Activated CD8-positive, alpha-beta memory T cell treated with anti-CD3 and anti-CD28 coated beads for 1 hour (primary cell): ENCODE measurements around the gene SLC4A8.
"Not testable (repeated sequence)": the region's sequence is repeated elsewhere in the genome, so short reads cannot be mapped to it uniquely, and the experiment has no call there.

ENCODE experiments used
- DNase-seq, 2 donors: peaks; one replicate each; pipeline ENCODE4 v3.0.0-alpha.2; 2020; ENCODE audit warnings: low read depth in 1 of 2; ENCODE audit errors: extremely low read depth in 1 of 2

SLC4A8 gene

DNA sequence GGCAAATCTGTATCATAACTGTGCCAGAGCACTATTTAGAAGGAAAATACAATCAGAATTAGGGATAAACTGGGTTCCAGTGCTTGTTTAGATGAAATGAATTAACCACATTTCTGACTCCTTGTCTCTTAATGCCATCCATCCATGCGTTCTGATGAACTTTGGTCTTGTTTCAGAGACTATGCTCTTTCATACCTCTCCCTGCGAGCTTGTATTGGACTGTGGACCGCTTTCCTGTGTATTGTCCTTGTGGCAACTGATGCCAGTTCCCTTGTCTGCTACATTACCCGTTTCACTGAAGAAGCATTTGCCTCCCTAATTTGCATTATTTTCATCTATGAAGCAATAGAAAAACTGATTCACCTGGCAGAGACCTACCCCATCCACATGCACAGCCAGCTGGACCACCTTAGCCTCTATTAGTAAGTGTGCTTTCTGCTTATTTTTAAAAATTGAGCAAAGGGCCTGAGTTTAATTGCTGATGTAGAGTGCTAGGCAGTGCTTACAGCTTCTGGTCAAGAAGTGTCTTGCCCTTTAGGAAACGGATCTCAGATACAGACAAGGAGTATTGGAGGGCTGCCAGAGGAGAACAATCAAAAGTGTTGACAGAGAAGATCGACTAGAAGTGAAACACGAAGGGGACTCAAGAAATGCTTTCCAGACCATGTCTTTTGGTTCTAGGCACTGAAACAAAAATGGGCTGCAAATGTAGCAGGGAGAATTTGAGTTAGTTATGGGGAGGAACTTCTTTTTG is 46.7 kb downstream of the SLC4A8 start:
- DNase-seq, result no peak

DNA sequence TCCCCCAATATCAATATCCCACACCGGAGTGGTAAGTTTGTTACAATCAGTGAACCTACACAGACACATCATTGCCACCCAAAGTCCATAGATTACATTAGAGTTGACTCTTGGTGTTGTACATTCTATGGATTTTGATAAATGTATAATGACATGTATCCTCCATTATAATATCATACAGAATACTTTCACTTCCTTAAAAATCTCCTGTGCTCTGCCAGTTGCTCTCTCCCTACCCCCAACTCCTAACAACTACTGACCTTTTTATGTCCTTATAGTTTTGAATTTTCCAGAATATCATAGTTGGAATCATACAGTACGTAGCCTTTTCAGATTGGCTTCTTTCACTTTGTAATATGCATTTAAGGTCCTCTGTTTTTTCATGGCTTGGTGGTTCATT is 48.4 kb downstream of the SLC4A8 start:
- no peak for DNase-seq

DNA sequence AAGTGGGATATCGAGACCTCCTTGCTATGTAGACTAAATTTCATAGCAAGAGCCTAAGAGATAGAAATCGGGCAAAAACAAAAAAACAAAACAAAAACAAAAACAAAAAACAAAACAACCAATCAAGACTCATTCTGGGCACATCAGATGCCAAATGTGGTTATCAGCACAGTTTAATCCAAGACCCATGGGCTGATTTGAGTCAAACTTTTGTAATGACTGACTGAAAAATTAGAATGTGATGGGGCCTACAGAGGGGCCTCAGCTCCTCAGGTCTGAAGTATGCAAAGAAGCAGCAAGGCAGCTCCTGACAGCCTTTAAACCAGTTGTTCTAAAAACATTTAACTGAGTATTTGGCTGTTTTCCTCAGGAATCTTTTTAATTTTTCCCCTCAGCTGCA is 49.3 kb downstream of the SLC4A8 start:
- DNase-seq, result no peak

DNA sequence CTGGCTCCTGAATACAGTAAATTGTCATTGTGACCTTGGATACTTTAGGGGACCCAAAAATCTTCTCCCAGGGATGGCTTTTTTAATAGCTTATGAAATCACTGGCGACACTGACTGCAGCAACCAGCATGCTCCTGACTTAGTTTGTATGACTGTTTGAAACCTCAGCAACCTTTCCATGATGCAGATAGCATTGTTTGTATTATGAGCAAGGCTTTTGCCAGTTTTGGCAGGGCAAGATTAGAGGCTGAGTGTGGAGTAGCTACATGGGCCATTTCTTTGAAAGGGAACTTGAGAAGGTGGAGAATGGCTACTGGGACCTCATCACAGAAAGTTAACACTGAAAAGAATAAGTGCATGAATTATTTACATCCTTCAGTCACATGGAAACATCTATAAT is 50.9 kb downstream of the SLC4A8 start:
- no peak for DNase-seq

DNA sequence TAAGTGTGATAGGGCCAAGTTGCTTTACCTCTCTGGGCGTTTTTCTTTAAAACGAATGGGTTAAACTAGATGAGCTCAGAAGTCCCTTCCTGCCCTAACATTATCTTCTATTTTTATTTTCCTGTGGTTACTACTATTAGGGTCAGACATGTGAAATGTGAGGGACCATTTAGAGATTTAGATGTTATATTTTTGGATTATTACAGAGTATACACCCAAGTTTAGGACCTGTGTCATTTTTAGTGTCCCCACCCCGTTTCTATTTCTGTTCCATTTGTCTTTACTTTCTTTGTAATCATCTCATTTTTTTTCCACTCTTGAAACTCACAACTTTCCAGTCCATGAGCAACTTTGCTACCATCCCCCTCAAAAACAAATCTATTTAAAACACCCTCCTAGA is 56.3 kb downstream of the SLC4A8 start:
- DNase-seq, result no peak

DNA sequence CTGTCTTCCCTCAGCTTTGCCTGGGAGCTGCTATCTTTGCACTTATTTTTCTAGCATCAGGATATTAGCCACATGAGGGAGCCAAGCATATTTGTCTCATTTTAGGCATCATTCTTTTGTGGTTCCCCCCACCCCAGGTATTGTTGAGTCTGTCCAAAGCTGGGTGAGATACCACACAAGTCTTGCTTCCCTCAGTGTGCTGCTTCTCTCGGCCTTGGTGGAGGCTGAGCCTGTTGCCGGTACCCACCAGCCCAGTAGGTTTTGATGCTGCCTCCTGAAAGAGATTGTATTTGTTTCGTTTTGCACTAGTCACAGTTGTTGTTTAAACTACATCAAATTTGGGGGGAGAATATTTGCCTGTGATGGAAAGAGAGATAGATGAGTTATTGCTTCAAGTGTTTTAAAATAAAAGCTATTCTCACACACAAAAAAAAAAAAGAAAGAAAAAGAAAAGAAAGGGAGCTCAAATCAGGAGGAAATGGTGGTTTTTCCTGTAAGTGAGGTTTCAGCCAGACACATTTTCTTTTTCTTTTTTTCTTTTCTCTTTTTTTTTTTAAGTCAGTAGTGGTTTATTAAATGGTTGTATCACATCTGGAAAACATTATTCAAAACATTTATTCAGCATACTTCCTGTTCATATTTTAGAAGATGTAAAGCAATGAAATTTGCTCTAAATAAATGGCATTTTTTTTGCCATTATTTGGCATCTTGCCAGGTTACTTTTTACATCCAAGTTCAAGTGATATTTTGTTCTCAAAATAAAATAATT is 58.5 kb downstream of the SLC4A8 start:
- no peak for DNase-seq

DNA sequence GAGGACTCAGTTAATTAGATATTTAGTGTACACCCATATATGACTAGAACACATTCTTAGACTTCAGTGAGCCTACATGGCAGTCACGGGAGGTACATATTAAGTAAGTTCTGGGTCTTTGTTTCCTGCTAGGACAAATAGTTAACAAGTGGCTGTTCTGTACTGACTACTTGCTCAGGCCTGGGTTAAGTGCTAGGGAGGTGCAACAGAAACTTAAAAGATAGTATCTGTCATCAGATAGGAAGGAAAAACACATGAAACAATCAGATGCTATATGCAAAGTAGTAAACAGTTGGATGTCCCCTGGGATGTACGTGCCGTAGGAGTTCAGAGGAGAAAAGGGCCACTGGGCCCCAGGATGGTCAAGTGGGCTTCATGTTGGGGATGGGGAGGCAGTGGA is 59.5 kb downstream of the SLC4A8 start:
- no peak for DNase-seq

DNA sequence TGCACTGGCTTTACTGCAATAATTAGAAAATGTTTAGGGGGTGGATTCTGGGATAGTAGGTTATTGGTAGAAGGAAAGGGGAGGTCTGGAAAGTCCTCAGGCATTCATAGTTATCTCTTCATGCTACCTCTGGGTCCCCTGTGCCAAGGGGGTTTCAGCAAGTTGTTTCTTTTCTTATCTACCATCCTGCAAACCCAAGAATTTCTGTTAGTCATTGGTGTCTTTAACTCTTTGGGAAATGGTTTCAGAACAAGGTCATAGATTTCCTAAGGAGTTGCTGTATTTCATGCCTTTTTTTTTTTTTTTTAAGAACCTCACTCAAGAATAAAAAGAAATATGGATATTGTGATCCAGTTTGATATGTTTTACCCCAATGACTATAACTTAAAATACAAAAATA is 63.6 kb downstream of the SLC4A8 start:
- no peak for DNase-seq

DNA sequence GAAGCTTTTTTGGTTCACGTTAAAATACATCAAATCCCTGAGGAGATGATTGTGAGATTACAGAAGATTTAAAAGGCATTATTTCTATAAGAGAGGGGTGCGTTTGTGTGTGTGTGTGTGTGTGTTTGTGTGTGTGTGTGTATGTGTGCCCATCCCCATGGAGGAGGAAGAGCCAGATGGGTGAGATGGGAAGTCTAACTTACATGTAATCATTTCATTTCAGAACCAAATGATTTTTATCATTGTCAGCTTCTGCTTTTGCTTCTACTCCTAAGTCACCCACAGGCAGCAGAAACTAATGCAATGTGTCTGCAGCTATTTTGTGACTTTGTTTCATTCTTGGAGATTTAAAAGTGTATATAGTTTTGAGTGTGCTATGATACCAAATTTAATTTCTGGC is 68.7 kb downstream of the SLC4A8 start:
- DNase-seq, result no peak

DNA sequence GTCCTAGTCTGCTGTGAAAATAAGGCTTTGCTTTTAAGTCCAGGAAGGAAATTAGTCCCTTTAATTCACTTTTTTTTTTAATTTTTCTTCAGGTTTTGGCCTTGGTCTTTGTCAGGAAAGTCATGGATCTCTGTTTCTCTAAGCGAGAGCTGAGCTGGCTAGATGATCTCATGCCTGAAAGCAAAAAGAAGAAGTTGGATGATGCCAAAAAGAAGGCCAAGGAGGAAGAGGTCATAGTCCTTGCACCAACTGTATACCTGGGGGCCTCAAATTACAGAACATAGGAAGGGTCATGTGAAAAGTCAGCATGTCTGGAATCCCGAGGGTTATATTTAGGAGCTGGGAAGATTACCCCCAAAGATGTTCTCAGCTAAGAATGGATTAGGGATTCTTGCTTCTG is 72.3 kb downstream of the SLC4A8 start:
- DNase-seq, result no peak

DNA sequence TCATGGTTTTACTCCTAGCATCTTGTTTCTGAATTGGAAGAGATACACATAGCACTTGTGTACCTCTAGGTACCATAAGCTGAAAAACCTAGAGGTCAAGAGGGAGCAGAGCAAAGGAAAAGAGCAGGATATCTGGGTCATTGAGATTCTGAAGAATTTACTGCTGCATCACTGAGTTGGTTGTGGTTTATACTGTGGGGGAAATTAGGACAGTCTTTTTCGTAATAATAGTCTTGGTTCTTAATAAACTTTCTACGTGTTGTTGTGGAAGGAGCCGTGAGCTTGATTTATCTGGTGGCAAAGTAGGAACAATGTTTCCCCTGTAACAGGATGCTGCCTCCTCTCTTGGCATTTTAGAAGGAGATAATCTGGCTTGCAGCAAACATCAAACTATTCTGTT is 80.2 kb downstream of the SLC4A8 start:
- no peak for DNase-seq

DNA sequence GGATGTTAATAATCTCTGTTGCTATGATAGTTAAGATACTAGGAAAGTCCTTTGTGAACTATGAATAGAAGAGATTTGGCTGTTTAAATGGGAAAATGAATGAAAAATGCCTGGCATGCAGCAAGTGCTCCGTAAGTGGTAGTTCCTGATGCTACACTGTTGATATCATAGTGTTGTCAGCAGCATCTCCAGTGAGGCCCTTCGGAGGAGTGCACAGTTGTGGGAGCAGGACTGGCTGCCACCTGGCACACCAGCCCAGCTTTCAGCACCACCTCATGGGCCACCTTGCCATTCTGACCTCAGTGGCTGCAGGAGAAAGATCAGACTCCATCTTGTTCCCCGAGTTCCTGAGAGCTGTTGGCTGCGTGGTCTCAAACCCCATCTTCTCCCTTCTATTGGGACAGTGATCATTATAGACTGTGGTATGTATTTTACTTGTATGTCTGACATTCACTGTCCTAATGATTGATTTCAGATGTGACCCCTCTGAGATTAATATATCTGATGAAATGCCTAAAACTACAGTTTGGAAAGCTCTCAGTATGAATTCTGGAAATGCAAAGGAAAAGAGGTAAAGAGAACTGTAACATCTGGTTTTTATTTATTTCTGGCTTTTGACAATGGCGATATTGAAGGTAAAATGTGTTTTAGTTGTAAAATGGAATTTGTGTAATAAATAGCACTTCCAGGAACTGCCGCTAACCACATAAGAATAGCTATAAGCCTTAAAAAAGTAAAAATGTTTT is 80.9 kb downstream of the SLC4A8 start:
- DNase-seq, result no peak

DNA sequence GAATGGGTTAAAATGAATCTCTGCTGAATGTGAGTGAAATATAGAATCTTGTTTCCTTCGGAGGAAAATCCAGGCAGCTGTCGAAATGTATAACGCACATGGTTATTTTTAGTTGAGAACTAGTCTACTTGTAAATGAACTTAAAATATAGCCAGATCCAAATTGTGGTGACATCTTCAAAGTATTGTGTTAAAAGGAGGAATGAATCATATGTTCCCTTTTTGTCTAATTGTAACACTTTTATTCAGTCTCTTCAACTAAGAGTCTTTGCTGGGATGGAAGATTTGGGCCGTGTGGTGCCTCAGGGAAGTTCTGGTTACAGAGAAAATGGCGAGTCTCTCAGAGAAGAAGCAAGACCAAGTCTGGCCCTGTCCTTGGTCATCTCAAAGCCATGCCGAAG is 82.5 kb downstream of the SLC4A8 start:
- DNase-seq, result no peak

DNA sequence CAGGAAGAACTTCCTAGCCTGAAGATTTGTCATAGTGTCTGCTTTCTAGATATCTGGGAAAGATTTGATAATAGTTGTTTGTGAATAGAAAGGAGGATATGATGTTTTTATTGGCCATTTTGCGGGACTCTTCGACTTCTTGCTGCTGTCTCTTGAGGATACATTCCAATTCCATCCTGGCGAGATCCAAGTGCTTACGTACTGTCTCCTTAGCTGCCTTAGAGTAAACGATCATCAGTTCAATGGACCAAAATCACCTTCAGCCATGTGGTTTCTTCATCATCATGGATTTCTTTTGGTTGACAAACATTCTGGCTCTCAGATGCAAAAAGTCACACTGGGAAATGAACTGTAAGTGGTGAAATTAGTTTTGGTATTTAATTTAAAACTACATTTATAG is 83.7 kb downstream of the SLC4A8 start:
- DNase-seq, result no peak

DNA sequence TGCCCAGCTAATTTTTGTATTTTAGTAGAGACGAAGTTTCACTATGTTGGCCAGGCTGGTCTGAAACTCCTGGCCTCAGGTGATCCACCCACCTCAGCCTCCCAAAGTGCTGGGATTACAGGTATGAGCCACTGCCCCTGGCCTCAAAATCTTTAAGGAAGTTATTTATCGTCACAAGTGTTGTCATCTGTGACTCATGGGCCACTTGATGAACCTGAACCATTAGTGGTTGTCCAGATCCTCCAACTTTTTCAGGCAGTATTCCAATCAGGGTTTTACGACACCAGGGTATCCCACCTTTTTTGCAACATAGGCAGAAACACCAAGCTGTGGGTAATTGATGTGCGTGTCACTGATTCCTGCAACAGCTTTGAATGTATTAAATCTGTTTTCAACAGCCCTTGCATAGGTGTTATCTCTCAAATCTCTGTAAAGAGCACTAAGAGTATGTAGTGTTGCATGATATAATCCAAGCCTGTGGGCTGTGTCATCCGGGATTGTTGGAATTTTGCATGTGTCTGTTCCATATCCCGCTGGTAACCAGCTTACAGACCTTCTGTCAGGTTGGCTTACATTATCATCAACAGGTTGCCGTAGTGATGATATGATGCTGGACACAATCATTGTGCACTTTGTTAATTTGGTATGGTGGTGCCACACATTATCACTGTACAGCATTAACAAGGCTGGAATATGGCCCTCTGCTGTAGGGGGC is 87.1 kb downstream of the SLC4A8 start:
- DNase-seq, result no peak

DNA sequence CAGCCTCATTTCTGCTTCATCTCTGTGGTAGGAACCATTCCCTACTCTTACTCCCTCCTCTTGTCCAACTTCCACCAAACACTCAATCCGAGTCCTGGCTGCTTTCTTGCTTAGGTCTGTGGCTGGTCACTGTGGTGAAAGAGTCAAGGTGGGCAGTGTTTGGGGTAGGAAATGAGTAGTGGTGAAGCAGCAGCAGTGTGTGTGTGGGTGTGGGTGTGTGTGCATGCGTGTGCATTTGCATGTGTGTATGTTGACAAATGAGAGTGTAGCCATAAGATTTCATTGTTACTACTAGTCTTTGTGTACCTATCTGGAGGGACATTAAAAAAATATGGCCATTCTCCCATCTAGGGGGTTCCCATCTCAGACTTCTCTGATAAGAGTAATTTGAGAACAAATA is 87.8 kb downstream of the SLC4A8 start:
- DNase-seq, result no peak

DNA sequence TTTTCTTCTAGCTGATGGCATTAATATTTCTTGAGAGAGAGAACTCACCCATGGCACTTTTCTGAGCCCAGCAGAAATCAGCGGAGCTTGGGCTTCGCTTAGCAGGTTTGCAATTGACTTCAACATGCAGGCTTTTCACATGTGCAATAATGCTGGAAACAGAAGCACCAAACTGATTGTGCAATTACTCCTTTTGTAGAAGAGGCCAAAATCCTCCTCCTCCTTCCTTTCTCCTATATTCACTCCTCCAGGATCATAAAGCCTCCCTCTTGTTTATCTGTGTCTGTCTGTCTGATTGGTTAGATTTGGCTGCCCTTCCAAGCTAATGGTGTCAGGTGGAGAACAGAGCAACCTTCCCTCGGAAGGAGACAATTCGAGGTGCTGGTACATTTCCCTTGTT is 90.4 kb downstream of the SLC4A8 start:
- DNase-seq, result not testable (repeated sequence)

DNA sequence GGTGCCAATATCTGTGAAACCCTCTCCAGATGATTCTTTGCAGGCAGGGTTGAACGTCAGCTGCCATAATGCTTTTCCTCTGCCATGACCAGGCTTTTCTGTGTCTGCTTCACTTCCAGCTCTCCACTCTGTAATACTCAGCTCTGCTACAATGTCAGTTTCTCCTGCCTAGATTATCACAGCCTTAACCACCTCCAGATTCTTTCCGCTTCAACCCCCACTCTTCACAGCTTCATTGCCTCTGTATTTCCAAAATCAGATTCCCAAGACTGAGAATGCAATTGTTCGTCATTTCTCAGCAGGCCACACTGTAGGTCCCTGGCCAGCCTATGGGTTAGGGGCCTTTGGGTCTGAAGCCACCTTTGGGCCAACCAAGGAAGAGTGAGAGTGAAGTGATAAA is 92.7 kb downstream of the SLC4A8 start:
- DNase-seq, result no peak

DNA sequence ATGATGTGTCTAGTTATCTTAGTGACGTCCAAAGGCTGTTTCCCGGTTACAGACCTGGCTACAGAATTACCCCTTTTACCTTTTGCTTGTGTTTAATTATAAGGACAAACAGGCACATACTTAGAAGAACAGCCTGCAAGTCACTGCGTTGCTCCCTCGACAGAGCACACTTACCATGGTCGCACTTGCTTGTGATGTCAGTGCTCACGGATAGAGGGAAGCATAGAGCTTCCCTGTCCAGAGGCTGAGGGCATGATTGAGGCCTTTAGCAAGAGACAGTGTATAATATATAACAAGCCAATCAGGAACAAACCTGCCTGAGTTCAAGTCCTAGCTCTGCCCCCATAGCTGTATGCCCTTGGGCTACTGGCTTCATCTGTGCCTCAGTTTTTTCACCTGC is 93.2 kb downstream of the SLC4A8 start:
- DNase-seq, result no peak

DNA sequence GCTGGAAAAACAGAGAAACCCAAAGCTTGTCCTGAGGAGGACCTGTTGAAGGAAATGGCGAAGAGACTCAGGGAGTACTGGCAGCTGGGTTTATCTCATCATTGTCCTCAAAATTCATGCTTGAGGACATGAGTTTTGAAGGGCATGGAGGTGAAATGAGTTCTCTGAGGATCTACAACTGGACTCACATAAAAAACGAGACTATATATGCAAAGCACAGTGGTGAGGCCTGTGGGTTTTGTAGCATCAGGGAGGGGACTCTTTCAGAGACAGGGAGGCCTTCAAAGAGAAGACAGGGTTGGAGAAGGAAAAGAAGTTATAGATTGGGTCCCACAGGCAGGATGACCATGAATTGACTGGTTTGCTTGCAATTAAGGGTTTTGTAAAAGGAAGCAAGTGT is 95.1 kb downstream of the SLC4A8 start:
- no peak for DNase-seq

DNA sequence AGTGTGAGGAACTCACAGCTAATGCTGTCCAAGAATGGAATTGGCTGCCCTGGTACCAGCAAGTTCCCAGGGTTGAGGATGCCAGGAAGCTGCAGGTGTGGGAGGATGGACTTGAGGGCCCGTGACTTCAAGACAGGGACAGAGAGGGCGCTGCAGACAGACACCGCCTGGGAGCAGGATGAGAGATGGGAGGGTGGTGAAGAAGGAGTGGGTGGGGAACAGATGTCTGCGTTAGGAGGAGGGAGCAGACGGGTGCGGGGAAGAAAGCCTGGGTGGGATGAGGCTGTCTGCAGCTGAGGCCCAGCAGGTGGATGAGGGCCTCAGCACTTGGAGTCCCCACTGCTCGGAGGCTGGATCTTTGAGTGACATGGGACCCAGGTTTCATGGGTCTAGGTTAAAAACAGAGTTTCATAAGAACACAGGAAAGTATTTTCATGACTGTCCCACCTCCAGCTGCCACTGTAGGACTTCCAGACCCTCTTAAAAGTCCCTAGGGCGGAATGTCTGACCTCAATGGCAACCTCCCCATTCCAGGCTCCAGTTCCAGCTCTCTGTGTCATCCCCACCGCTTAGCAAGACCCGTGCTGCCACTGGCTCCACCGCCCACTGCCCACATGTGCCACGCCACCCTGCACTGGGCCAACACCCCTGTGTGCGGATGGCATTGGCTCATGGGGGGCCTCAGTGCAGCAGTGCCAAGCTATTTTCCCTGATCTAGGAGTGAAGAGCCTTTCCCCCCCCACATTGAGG is 96.1 kb downstream of the SLC4A8 start:
- no peak for DNase-seq
